Inferior parietal cortex (tissue), 1 donor: ENCODE measurements around the gene ELAC2.
"Not testable (repeated sequence)": the region's sequence is repeated elsewhere in the genome, so short reads cannot be mapped to it uniquely, and the experiment has no call there.

Experiments used
- DNase-seq: peaks from one replicate; pipeline ENCODE4 v3.0.0-alpha.2; 2016; ENCODE audit errors: extremely low spot score

ELAC2 gene

DNA sequence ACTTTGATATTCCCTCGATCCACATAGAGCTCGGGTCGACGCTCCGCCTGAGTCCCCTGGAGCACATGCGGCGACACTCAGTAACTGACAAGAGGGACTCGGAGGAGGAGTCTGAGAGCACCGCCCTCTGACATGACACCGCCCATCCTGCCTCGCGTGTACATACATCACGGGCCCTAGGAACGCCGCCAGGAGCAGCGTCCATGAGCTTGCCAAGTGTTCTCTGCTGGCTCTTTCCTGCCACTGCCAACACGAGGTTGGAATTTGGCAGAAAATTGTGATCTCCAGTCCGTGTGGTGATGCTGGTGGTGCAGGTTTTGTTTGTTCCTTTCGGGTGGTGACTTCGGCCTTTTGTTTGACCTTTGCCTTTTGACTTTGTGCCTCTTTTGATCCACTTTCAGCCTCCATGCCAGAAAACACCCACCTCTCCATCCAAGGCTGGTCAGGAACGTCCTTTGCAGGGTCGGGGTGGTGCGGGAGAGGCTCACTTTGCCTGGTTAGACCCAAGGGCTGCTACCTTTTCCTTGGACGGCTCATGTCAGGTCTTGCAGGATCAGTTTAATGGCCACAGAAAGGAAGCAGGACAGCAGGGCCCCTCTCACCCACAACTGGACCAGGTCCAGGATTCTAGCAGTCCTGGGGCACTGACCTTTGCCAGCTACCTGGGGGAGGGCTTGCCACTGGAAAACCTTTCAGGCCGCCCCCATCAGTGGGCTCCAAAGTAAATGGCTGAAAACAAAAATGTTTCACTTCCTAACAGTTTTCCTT, 27.6 kb downstream of the ELAC2 start:
- DNase-seq = no peak

DNA sequence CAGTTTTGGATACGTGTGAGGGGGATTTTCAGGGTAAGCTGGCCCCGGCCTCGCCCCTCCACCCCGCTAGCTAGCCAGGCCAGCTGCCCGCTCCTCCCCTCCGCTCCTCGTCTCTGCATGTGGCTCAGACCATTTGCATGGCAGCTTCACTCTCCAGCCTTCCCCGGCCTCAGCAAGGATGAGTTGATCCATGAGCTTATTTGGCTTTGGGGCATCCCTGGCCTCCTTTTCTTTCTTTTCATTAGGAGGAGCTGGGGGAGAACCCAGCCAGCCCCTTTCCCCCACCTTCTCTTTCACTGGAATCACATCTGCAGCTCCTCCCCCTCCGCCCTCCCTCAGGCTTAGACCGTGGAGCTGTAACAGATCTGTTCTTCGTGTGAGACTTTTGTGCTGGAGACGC, 30.7 kb downstream of the ELAC2 start:
- no peak for DNase-seq

DNA sequence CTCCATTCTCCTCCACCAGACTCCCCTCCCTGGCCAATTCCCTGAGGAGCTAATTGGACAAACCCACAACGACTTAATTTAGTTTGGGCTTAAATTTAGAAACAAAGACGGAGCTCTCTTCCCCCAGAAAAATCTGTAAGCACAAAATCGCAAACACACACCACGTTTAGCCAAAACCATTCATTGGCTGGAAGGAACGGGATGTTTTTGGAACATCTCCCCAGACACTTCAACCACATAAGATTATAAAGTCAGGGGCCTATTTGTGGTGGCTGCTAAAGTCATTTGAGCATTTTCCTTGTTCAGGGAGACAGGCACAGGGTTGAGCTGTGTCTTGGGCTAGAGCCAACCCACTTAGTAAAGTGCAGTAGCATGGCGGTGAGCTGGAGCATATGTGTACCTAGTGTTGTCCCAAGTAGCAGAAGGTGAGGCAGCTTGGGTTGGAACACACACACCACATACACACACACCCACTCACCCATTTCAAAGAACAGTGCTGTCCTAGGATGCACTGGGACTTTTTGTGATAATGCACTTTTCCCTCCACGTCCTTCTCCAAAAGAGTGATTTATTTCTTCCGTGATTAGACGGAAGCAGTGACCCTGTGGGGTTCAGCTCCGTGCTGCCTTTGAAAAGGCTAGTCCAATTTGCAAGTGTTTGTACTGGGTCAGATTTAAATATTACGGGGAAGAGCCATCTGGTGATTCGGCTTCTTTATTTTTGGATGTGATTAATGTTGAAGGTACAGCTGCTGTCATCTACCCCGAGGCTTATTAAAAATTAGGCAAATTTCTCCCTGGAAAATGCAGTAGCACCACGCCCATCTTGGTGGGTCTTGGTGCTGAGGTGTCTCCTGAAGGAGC, 32.2 kb downstream of the ELAC2 start:
- peak; percentile 46 for DNase-seq

DNA sequence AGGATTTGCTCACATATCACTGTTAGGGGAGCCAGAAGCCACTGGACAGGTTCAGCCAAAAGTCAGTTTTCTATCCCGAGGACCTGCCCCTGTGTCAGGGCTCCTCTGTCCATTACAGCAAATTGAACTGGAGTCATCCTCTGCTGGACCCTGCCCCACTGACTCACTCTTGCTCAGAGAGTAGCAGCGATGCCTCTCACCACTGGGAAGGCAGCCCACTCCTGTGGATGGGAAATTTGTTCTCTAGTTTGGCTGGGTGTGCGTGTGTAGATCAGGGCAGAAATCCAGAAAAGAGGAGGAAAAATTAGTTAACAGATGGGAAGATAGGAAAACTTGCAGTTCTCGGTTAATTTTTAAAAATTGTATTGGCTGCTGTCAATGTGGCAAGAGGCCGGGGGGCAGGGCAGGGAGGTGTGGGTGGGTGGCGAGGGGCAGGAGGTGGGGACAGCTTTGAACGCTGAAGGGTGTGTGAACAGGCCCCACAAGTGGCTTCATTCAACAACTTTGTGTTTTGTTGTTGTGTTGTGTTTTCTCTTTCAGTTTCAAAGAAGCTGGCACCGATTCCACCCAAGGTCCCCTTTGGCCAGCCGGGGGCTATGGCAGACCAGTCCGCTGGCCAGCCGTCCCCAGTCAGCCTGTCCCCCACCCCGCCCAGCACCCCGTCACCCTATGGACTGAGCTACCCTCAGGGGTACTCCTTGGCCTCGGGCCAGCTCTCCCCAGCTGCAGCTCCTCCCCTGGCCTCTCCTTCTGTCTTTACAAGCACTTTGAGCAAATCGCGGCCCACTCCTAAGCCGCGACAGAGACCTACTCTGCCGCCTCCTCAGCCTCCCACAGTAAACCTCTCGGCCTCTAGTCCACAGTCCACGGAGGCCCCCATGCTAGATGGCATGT, 33.6 kb downstream of the ELAC2 start:
- peak; percentile 42 for DNase-seq

DNA sequence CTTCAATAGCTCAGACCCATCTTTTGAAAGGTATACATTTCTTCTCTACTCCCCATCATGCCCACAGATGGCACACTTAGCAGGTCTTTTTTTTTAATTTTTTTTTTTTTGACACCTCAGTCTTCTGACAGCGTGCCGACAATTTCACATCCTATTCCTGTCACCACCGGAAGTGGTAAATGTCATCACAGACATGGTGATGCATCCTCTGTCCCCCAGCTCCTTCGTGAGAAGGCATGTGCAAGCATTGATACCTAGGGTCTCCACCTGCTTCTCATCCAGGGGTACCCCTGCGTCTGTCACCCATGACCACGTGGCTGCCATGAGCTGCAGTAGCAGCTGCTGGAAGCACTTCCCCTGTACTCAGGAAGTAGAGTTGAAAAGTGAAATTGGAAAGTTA, 35.6 kb downstream of the ELAC2 start:
- DNase-seq = no peak

DNA sequence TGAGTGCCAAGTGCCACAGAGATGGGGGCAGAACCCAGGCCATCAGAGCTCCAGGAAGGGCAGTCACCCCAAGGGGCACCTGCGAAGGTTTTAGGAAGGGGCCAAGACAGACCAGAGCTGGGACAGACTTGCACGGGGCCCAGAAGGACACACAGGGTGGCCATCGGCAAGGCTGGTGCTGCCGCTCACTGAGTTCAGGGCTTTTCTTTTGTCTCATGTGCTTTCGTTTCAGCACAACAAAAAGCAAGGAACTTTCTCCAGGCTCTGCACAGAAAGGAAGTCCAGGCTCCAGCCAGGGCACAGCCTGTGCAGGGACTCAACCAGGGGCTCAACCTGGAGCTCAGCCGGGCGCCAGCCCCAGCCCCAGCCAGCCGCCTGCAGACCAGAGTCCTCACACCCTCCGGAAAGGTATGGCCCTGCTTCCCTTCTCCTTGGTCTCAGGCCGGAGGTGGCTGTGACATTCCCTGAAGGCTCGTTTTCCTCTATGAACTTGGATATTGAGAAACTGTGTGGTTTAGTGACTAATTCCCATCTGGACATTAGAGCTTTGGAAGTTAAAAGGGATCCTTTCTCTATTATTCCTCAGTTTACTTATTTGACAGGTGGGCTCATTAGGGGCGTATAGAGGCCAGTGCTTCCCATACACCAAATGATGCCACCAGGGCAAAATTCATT, 37.9 kb downstream of the ELAC2 start:
- DNase-seq = no peak

DNA sequence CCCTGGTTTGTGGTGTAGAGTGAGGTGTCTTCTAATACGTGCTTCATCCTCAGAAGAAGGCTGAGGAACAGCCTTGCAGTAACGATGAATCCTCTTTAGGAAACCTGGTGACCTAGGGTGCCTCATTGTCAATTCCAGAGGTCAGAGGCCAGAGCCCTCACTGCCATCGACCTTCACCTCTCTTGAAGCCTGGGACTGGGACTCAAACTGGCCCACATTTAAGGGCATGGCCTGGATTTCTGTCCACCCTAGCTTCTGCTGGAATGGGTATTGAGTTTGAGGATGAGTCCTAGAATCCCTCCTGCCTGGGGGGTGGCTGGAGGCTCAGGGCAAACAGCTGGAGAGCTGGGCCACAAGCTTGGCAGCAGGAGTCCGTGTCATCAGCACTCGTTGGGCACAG, 38.6 kb downstream of the ELAC2 start:
- DNase-seq = no peak

DNA sequence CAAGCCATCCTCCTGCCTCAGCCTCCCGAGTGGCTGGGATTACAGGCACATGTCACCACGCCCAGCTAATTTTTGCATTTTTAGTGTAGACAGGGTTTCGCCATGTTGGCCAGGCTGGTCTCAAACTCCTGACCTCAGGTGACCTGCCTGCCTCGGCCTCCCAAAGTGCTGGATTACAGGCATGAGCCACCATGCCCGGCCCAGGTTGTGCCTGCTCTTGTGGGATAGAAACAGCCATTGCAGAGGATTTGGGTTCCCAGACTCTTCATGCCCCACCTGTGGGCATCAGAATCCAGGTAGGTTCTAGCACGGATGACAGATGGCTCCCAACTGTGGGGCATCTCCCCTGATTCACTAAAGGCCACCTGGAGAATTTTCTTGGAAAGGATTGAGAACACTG, 39.0 kb downstream of the ELAC2 start:
- DNase-seq = not testable (repeated sequence)

DNA sequence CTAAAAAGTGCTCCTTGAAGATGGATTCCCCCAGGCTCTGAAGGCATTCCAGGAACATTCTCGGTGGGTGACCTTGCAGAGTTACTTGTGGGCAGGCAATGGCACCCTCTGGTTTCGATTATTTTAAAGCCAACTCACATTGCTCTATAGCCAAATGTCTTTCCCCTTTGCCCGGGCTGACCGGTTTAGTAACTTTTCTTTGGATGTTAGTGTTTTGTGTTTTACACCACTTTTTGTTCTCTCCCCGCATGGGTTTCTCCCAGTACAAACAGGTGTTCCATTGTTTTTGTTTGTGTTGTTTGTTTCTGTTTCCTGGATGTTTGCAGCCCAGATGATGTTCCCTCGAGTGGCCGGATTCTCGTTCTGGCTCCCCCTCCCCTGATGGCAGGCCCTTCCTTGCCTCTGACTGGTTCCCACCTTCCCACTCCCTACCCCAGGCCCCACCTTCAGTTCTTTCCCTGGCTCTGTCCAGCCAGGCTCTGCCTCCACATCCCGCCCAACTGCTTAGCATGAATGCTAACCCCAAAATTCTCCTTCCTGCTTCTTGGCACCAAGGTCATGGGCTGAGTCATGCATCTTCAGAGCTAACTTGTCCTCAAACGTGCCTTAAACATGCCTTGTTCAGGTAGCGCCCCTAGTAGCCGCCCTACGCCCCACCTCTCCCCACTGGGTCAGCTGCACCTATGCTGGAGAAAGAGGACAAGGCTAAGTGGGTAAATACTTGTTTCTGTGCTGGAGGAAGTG, 40.6 kb downstream of the ELAC2 start:
- no peak for DNase-seq

DNA sequence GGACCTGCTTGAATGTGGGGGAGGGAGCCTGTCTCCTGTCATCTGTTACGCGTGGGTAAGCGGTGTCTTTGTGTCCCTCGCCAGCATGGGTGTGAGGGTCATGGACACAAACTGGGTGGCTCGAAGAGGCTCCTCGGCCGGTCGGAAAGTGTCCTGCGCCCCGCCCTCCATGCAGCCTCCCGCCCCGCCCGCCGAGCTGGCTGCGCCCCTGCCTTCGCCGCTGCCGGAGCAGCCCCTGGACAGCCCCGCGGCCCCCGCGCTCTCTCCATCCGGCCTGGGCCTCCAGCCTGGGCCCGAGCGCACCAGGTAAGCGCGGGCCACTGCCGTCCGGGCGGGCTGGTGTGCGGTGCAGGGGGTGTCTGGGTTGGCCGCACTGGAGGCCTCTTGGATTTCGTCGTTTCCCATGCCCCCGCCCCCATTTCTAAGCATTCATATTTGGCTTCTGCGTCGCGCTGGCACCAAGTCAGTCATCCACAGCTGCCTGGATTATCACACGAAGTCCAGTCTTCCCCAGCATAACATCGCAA, 43.8 kb downstream of the ELAC2 start:
- no peak for DNase-seq

DNA sequence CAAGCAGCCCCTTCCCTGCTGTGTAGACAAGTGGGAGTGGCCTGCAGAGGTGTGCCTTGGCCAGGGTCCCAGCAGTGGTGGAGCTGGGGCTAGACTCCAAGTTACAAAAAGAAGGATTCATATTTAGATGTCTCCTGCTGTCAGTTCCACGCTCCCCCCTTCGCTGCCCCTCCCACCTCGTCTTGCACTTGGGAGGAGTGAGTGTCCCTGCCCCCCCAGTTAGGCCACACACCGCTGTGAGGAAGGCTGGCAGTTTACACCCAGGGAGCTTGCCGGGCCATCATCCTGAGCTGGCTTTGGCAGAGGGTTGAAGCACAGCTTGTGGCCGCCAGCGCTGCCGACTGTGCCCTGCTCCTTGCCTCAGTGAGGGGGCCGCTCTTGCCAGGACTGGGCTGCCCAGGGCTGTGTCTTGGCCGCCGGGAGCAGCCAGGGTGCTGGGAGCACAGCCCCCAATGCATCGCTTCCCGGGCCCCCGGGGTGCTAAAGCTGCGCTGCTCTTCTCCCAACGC, 44.3 kb downstream of the ELAC2 start:
- DNase-seq = no peak

DNA sequence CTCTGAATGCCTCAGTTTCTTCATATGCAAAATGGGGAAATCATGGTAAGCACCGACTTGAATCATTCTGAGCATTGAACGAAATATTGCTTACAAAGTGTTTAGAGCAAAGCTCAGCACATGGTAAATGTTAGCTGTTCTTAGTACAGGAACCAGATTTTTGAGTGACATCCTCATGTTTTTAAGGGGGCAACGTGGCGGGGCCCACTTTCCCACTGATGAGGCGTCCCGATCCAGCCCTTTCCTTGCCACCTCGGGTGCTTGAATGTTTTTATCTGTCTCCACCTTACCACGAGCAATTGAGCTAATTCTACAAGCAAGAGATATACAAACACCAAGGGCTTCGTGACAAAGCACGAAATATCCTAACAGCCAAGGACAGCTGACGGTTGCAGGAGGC, 49.9 kb downstream of the ELAC2 start:
- no peak for DNase-seq

DNA sequence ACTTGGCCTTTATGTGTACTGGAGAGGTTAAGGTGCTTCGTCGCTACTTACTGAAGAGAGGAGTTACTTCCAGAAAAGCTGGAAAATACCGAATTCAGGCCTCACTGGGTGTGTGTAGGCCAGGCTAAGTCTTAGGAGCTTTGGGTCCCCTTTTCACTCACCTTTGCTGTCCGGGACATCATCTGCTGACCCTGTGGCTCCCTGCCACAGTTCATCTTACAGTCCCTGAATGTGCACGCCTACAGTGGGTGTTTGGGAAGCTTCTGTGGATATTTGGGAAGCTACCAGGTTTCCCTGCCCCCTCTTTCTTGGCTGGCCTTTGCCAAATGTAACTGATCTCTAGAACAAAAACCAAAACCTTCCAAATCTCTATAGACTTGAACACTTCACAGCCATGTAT, 51.4 kb downstream of the ELAC2 start:
- no peak for DNase-seq

DNA sequence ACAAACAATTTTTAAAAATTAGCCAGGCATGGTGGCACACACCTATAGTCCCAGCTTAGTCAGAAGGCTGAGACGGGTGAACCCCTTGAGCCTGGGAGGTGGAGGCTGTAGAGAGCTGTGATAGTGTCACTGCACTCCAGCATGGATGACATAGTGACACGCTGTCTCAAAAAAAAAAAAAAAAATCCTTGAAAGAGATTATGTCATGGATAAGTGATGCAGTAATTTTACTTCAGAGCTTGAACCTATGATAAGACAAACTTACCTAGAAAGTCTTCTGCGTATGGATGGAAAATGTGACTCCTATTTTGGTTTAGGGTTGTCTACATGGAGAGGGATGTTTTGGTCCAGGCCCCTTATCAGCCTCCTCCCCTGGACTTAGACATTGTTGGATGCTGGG, 51.8 kb downstream of the ELAC2 start:
- DNase-seq = no peak

DNA sequence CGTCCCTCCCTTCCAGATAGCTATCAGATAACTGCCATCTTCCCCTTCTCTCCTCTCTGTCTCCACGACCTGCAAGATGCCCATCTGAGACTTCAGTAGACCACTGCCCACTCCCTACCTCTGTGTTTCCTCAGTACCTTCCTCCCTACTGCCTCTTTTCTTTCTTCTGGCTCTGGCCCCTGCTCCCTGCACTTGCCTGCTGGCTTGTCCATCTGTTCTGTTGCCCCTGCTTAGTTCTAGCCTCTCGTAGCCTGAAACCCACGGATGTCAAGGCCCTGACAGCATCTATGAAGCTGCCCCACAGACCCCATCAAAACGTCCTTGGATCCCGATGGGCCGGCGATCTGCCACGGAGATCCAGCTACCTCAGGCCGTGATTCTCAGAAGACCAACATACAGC, 53.0 kb downstream of the ELAC2 start:
- DNase-seq = no peak

DNA sequence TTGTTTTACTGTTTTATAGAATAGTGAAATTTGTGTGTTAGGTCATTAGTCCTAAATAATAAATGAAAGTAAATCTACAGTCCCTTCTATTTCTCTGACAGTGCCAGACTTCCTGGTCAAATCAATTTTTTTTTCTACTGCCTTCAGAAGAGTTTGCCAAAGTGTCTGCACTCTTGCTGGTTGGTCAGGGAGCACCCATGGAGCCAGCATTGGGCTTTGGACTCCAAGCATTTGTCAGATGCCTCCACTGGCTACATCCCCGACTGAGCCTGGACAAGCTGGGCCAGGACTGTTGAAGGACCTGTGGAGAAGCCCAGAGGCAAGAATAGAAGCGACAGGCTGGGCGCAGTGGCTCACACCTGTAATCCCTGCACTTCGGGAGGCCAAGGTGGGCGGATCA, 53.7 kb downstream of the ELAC2 start:
- DNase-seq = no peak

DNA sequence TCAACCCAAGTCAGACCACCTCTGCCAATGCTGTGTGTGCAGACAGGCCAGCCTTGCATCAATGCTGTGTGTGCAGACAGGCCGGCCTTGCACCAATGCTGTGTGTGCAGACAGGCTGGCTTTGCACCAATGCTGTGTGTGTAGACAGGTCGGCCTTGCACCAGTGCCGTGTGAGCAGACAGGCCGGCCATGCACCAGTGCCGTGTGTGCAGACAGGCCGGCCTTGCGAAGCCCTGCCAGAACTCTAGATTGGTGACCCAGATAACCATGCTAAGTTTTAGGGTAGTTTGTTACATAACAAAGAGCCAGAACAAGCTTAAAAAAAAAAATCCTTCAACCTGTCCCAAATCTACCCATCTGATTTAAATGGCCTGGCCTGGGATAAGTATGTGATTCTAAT, 54.3 kb downstream of the ELAC2 start:
- no peak for DNase-seq

DNA sequence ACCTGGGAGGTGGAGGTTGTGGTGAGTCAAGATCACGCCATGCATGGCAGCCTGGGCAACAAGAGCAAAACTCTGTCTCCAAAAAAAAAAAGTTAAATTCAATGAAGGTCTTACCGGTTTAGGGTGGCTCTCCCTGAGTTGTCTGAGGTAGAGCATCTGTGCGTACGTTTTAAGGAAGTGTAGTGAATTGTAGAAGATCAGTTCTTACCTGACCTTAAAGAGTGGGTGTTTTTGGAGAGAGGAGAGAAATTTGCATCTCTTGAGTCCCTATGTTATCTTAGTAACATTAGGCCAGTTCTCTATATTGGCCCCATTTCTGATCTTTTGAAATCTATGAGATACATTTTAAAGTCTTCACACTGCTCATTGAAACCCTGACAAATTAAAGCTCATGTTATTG, 56.2 kb downstream of the ELAC2 start:
- no peak for DNase-seq

DNA sequence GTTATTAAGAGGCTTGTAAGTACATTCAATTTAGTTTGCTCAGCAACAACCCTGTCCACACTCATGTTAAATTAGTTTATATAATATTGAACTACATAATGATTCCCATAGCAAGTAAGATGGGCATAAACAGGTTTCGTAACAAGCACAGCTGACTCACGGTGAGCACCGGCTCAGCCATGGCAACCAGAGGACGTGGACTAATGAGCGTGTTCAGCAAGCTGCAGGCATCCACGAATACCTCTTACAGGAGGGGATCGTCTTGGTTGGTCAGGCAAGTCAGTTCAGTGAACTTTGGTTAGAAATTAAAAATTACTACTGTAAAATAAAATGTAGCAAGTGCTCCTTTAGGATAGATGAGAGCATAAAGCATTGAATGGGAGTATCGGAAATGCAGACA, 58.4 kb downstream of the ELAC2 start:
- DNase-seq = no peak

DNA sequence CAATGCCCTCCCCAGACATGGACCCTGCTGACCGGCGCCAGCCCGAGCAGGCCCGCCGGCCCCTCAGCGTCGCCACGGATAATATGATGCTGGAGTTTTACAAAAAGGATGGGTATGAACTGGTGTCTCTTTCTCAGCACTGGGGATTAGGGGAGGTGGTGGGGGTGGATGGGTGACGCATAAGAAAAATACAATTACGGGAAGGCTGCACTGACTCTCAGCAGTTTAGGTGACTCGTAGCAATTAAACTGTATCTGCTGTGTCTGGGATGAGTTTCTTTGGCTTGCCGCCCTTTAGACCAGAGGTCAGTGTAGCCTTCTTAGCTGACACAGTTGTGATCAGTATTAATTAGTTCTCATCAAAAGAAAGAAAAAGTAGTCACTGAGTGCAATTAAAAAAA, 59.0 kb downstream of the ELAC2 start:
- DNase-seq = no peak
